Omental fat pad (tissue), 4 donors: Measurements from ENCODE around the gene STRIP1. TPM values are rescaled to one million over a fixed set of nuclear protein-coding genes. Genes with fewer than 3 reads are reported as not detected.
"Not testable (repeated sequence)": the region's sequence is repeated elsewhere in the genome, so short reads cannot be mapped to it uniquely, and the experiment has no call there.

ENCODE experiments used
- ATAC-seq: fragments of 150-250 bp; one replicate; pipeline ENCODE4 v1.9.1; 2016; ENCODE audit warnings: mild to moderate bottlenecking, moderate library complexity; ENCODE audit not compliant: low FRiP score
- DNase-seq: peaks from one replicate; pipeline ENCODE4 v3.0.0-alpha.2; 2019; ENCODE audit warnings: low spot score
- CTCF ChIP-seq, 3 donors: fragments of 450-650 bp; IDR thresholded peaks; one replicate each; pipeline ENCODE4 v1.5.1; 2016 to 2017; ENCODE audit warnings: antibody characterized with exemption in 3 of 3, mild to moderate bottlenecking in 3 of 3, moderate library complexity in 2 of 3
- total RNA-seq, 4 donors: library from RNA; depleted of rRNA; stranded (reverse); fragments of >200 nt; gene quantifications; one replicate each; pipeline ENCODE4 v1.1.0, GENCODE V29; 2016

STRIP1 gene
- total RNA-seq, 4 donors from 2014 or later, result 36.7 to 50.7 (median 46.1) TPM

DNA sequence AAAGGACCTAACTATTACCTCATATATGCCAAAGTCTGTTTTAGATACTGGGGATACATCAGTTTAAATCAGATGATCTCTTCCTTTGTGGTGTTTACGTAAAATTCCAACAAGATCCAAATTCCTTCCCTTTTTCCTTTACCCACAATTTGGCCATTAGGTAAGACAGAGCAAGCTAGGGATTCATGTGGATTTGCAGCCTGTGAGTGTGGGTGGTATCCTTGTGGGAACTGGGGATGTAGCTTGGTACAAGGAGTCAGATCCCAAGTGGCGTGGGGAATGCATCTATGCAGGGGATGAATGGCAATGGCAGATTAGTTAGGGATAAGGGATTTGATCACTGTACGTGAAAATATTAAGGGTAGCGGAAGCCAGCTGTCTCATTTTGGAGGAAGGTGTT lies 9.8 kb upstream of the STRIP1 start:
- DNase-seq (no peak), ATAC-seq (no peak)
- no peak for TF ChIP-seq CTCF (IDR thresholded peaks at IDR 0.05)

GRCh38 chr1:110030687-110031086 lies 3.7 kb upstream of the STRIP1 start:
- DNase-seq, ATAC-seq: not testable (repeated sequence)

DNA sequence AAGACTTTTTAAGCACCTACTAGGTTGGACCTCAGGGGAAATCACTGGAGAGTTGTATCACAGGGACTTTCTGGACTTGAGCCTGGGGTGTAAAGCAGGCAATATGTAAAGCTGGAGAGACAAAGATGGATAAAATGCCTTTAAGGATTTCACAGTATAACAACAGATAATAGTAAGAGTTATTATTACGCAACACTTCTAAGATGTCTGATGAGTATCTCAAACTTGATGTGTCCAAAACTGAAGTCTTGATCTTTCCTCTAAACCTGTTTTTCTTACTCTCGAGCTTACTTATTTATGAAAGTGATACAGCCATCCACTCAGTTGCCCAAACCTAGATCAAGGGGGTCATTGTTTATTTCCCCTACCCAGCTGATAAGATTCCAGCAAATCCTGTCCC lies 2.1 kb upstream of the STRIP1 start:
- no peak for TF ChIP-seq CTCF (IDR thresholded peaks at IDR 0.05)
- ATAC-seq (no peak), DNase-seq (no peak)

DNA sequence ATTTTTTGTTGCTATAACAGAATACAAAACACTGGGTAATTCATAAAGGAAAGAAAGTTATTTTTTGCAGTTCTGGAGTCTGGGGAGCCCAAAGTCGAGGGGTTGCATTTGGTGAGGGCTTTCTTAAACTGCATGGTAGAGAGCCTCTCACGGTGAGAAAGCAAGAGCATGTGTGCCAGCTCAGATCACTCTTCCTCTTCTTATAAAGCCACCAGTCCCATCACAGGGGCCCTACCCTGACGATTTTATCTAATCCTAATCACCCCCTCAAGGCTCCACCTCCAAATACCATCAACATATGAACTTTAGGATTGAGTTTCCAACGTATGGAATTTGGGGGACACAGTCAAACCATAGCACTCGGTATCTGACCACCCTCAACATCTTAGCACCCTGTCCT lies 1.0 kb upstream of the STRIP1 start:
- ATAC-seq, result no peak
- no peak for TF ChIP-seq CTCF (IDR thresholded peaks at IDR 0.05)
- DNase-seq, result no peak

DNA sequence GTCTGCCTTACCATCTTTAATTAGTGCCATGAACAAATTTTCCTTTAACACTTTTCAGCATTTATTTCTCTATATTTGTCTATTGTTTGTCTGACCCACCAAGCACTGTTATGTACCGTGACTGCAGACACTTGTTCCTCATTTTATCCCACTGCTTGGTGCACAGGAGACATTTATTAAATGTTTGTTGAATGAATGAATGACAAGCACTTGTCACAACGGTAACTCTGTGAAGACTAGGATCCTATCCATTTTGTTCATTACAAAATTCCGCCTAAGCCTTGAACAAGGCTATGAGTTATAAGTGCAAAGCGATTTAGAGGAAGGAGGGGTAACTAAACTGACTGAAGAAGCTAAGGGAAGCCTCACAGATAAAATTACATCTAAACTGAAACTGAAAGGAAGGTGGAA lies 379 bp upstream of the STRIP1 start:
- TF ChIP-seq CTCF (IDR thresholded peaks at IDR 0.05), result no peak
- DNase-seq (no peak), ATAC-seq (no peak)

- TF ChIP-seq CTCF (IDR thresholded peaks at IDR 0.05), result no peak
- ATAC-seq, result peak; percentile 9
- DNase-seq, result no peak
Observed at GRCh38 chr1:110035236-110035752, 870 bp downstream of the STRIP1 start.

DNA sequence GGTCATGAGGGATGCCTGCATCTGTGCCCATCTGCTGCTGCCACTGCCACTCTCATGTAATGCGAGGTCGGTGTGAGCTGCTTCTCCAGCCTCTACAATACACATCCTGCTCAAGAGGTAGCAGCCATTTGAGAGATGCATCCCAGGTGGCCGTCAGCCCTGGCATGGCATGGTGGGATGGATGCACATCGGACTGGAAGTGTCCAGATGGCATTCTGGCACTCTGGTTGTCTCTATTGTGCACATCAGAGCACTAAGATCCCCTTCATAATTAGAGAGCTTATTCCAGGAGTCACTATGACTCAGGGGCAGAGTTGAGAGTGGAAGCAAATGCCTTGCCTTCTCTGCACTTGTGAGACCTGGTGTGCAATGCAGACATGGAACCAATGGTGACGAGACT lies 3.8 kb downstream of the STRIP1 start:
- ATAC-seq (no peak), DNase-seq (no peak)
- no peak for TF ChIP-seq CTCF (IDR thresholded peaks at IDR 0.05)

GRCh38 chr1:110039641-110040040 lies 5.2 kb downstream of the STRIP1 start:
- DNase-seq (no peak), ATAC-seq (no peak)
- TF ChIP-seq CTCF (IDR thresholded peaks at IDR 0.05), result no peak
